ENCODE data around the gene TTC9C.

The TTC9C gene

GRCh38 chr11:62707277-62707861 lies 20.9 kb upstream of the TTC9C start, which contains the start of the genes BSCL2 and GNG3:
TSS of gene BSCL2 (minus strand) at chr11:62707424. CDS start at chr11:62707195, 229 bp downstream.
TSS of gene GNG3 (plus strand) at chr11:62707676. CDS start at chr11:62708296, 620 bp downstream.
- DNase-seq = peak in 1 of 2 donors; percentile 64
- no peaks in the 10 kb centered on the region for H3K9me3 ChIP-seq
- no peak for TF ChIP-seq CTCF (IDR thresholded peaks at IDR 0.05)
- intact Hi-C loops (cut with DNase I; ENCODE audit: low total_unique reads) = loop anchor here (10.0 kb wide), 1 partner anchor 93 kb away; the partner anchor contains the start of genes EML3 and ROM1
- no peaks in the 10 kb centered on the region for H3K27me3 ChIP-seq
- H3K27ac ChIP-seq = peak within 1 kb of the TSS; percentile 68 to 96
- peaks cover 0 to 40% (median 35%) of the 10 kb centered on the region in 4 donors for H3K4me1 ChIP-seq
- H3K36me3 ChIP-seq = peaks cover 14 to 20% (median 19%) of the 10 kb centered on the region in 3 donors
- H3K4me3 ChIP-seq = peak within 1 kb of the TSS; percentile 61 to 71

GRCh38 chr11:62708392-62708791 lies 19.9 kb upstream of the TTC9C start:
- peak overlapping the region in 1 of 2 donors; percentile 96 for H3K27ac ChIP-seq
- H3K27me3 ChIP-seq = no peaks in the 10 kb centered on the region
- intact Hi-C loops (cut with DNase I; ENCODE audit: low total_unique reads) = loop anchor here (10.0 kb wide), 1 partner anchor 94 kb away; the partner anchor contains the start of genes EML3 and ROM1
- peaks cover 16 to 29% (median 28%) of the 10 kb centered on the region in 3 donors for H3K36me3 ChIP-seq
- peaks cover 0 to 40% (median 35%) of the 10 kb centered on the region in 4 donors for H3K4me1 ChIP-seq
- peak in 1 of 2 donors; percentile 61 for DNase-seq
- H3K4me3 ChIP-seq = peak overlapping the region; percentile 58 to 64
- TF ChIP-seq CTCF (IDR thresholded peaks at IDR 0.05) = no peak
- H3K9me3 ChIP-seq = no peaks in the 10 kb centered on the region

- TF ChIP-seq CTCF (IDR thresholded peaks at IDR 0.05) = no peak
- peaks cover 20 to 33% (median 31%) of the 10 kb centered on the region in 3 donors for H3K36me3 ChIP-seq
- DNase-seq = peak in 1 of 2 donors; percentile 72
- intact Hi-C loops (cut with DNase I; ENCODE audit: low total_unique reads) = loop anchor here (10.0 kb wide), 1 partner anchor 94 kb away; the partner anchor contains the start of genes EML3 and ROM1
- H3K27me3 ChIP-seq = no peaks in the 10 kb centered on the region
- H3K4me3 ChIP-seq = peak overlapping the region; percentile 58 to 64
- peaks cover 0 to 40% (median 35%) of the 10 kb centered on the region in 4 donors for H3K4me1 ChIP-seq
- H3K27ac ChIP-seq = peak overlapping the region; percentile 91 to 96
- no peaks in the 10 kb centered on the region for H3K9me3 ChIP-seq
Observed at GRCh38 chr11:62708793-62709192, 19.5 kb upstream of the TTC9C start.

- intact Hi-C loops (cut with DNase I; ENCODE audit: low total_unique reads) = loop anchor here (10.0 kb wide), 1 partner anchor 95 kb away; the partner anchor contains the start of genes EML3 and ROM1
- no peaks in the 10 kb centered on the region for H3K9me3 ChIP-seq
- no peaks in the 10 kb centered on the region for H3K27me3 ChIP-seq
- H3K36me3 ChIP-seq = peaks cover 26 to 39% (median 37%) of the 10 kb centered on the region in 3 donors
- peaks cover 0 to 40% (median 35%) of the 10 kb centered on the region in 4 donors for H3K4me1 ChIP-seq
- TF ChIP-seq CTCF (IDR thresholded peaks at IDR 0.05) = peak in 1 of 2 experiments; percentile 13
- H3K4me3 ChIP-seq = peak overlapping the region; percentile 58 to 64
- peak overlapping the region; percentile 91 to 96 for H3K27ac ChIP-seq
- peak; percentile 99 for DNase-seq
Observed at GRCh38 chr11:62709247-62710000, 18.9 kb upstream of the TTC9C start.

GRCh38 chr11:62710001-62710345 lies 18.3 kb upstream of the TTC9C start:
- no peaks in the 10 kb centered on the region for H3K27me3 ChIP-seq
- H3K36me3 ChIP-seq = peaks cover 32 to 44% (median 43%) of the 10 kb centered on the region in 3 donors
- no peak for TF ChIP-seq CTCF (IDR thresholded peaks at IDR 0.05)
- H3K4me1 ChIP-seq = peaks cover 0 to 40% (median 35%) of the 10 kb centered on the region in 4 donors
- peak in 1 of 2 donors; percentile 64 for DNase-seq
- no peaks in the 10 kb centered on the region for H3K9me3 ChIP-seq
- H3K27ac ChIP-seq = peak overlapping the region; percentile 91 to 96
- H3K4me3 ChIP-seq = peak overlapping the region; percentile 58 to 64
- intact Hi-C loops (cut with DNase I; ENCODE audit: low total_unique reads) = no loop called here
